ENCODE measurements around the gene CARMIL3. TPM values are rescaled to one million over a fixed set of nuclear protein-coding genes. Genes with fewer than 3 reads are reported as not detected.

CARMIL3 gene
- total RNA-seq, 1 donor from 2014 or later = 0.34 TPM

GRCh38 chr14:24078146-24078545, 26.3 kb downstream of the CARMIL3 start:
- Histone ChIP-seq H3K27me3 (ENCODE audit: insufficient read depth, low read length) (peaks cover 31% of the 10 kb centered on the region), H3K4me1 (ENCODE audit: insufficient read depth, low read length) (peaks cover 10% of the 10 kb centered on the region), H3K9me3 (ENCODE audit: insufficient read depth, low read depth, low read length) (no peaks in the 10 kb centered on the region), H3K79me2 (ENCODE audit: insufficient read depth, low read length) (no peaks in the 10 kb centered on the region), H3K4me3 (ENCODE audit: insufficient read depth, low read depth, low read length) (no peak overlapping the region), H3K4me2 (ENCODE audit: low read length) (no peak overlapping the region), H4K20me1 (ENCODE audit: insufficient read depth, low read length) (no peaks in the 10 kb centered on the region), H3K9ac (ENCODE audit: low read length) (no peak overlapping the region), H3K27ac (ENCODE audit: low read depth, low read length) (no peak overlapping the region), H2AFZ (ENCODE audit: low read depth, low read length) (no peak overlapping the region), H3K36me3 (ENCODE audit: insufficient read depth, low read length) (no peaks in the 10 kb centered on the region)
- TF ChIP-seq, protein P1, sequence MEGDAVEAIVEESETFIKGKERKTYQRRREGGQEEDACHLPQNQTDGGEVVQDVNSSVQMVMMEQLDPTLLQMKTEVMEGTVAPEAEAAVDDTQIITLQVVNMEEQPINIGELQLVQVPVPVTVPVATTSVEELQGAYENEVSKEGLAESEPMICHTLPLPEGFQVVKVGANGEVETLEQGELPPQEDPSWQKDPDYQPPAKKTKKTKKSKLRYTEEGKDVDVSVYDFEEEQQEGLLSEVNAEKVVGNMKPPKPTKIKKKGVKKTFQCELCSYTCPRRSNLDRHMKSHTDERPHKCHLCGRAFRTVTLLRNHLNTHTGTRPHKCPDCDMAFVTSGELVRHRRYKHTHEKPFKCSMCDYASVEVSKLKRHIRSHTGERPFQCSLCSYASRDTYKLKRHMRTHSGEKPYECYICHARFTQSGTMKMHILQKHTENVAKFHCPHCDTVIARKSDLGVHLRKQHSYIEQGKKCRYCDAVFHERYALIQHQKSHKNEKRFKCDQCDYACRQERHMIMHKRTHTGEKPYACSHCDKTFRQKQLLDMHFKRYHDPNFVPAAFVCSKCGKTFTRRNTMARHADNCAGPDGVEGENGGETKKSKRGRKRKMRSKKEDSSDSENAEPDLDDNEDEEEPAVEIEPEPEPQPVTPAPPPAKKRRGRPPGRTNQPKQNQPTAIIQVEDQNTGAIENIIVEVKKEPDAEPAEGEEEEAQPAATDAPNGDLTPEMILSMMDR (IDR thresholded peaks at IDR 0.05; ENCODE audit: insufficient read depth, low read depth, low read length) = no peak
- TF ChIP-seq EZH2 (IDR thresholded peaks at IDR 0.05; ENCODE audit: insufficient read depth, low read length) = no peak
- Mint-ChIP-seq H3K27me3 (ENCODE audit: low read depth, unreplicated experiment) (peaks cover 76% of the 10 kb centered on the region), H3K4me3 (ENCODE audit: unreplicated experiment) (no peak overlapping the region), H3K36me3 (ENCODE audit: low read depth, unreplicated experiment) (no peaks in the 10 kb centered on the region), H3K27ac (ENCODE audit: unreplicated experiment) (no peak overlapping the region), H3K9me3 (ENCODE audit: unreplicated experiment) (no peaks in the 10 kb centered on the region), H3K4me1 (ENCODE audit: low read depth, unreplicated experiment) (no peaks in the 10 kb centered on the region)
- DNase-seq (ENCODE audit: low read depth) (no peak), FAIRE-seq (no peak)

GRCh38 chr14:24079491-24080141, 27.8 kb downstream of the CARMIL3 start:
- Mint-ChIP-seq H3K36me3 (ENCODE audit: low read depth, unreplicated experiment) (no peaks in the 10 kb centered on the region), H3K4me3 (ENCODE audit: unreplicated experiment) (peak overlapping the region; percentile 65), H3K4me1 (ENCODE audit: low read depth, unreplicated experiment) (no peaks in the 10 kb centered on the region), H3K27ac (ENCODE audit: unreplicated experiment) (no peak overlapping the region), H3K9me3 (ENCODE audit: unreplicated experiment) (no peaks in the 10 kb centered on the region), H3K27me3 (ENCODE audit: low read depth, unreplicated experiment) (peaks cover 79% of the 10 kb centered on the region)
- Histone ChIP-seq H3K36me3 (ENCODE audit: insufficient read depth, low read length) (no peaks in the 10 kb centered on the region), H3K27ac (ENCODE audit: low read depth, low read length) (no peak overlapping the region), H3K4me2 (ENCODE audit: low read length) (no peak overlapping the region), H3K4me1 (ENCODE audit: insufficient read depth, low read length) (peaks cover 10% of the 10 kb centered on the region), H2AFZ (ENCODE audit: low read depth, low read length) (no peak overlapping the region), H3K4me3 (ENCODE audit: insufficient read depth, low read depth, low read length) (no peak overlapping the region), H3K9me3 (ENCODE audit: insufficient read depth, low read depth, low read length) (no peaks in the 10 kb centered on the region), H3K27me3 (ENCODE audit: insufficient read depth, low read length) (peaks cover 35% of the 10 kb centered on the region), H3K9ac (ENCODE audit: low read length) (no peak overlapping the region), H4K20me1 (ENCODE audit: insufficient read depth, low read length) (no peaks in the 10 kb centered on the region), H3K79me2 (ENCODE audit: insufficient read depth, low read length) (no peaks in the 10 kb centered on the region)
- no peak for DNase-seq (ENCODE audit: low read depth)
- TF ChIP-seq, protein P1 (IDR thresholded peaks at IDR 0.05; ENCODE audit: insufficient read depth, low read depth, low read length) = no peak
- TF ChIP-seq EZH2 (IDR thresholded peaks at IDR 0.05; ENCODE audit: insufficient read depth, low read length) = no peak
- FAIRE-seq = no peak

DNA sequence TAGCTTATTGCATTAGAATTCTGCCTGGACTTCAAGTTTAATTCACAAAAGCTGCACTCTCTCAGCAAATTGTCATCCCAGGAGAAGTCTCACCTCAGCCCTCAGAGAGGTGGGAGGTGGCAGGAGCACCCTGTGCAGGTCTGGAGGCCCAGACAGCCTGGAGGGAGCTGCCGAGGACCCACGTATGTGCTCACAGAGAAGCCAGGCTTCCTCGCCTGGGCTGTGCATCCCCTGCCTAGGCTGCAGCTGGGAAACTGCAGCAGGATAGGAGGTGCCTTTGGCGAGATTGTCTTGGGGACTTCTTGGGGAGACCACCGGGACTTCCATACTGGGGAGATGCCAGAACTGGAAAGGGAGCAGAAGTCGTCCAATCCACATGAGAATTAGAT, 28.3 kb downstream of the CARMIL3 start:
- Histone ChIP-seq H2AFZ (ENCODE audit: low read depth, low read length) (no peak overlapping the region), H3K9ac (ENCODE audit: low read length) (no peak overlapping the region), H3K4me2 (ENCODE audit: low read length) (no peak overlapping the region), H3K79me2 (ENCODE audit: insufficient read depth, low read length) (no peaks in the 10 kb centered on the region), H3K36me3 (ENCODE audit: insufficient read depth, low read length) (no peaks in the 10 kb centered on the region), H4K20me1 (ENCODE audit: insufficient read depth, low read length) (no peaks in the 10 kb centered on the region), H3K27me3 (ENCODE audit: insufficient read depth, low read length) (peaks cover 35% of the 10 kb centered on the region), H3K9me3 (ENCODE audit: insufficient read depth, low read depth, low read length) (no peaks in the 10 kb centered on the region), H3K27ac (ENCODE audit: low read depth, low read length) (no peak overlapping the region), H3K4me1 (ENCODE audit: insufficient read depth, low read length) (peaks cover 10% of the 10 kb centered on the region), H3K4me3 (ENCODE audit: insufficient read depth, low read depth, low read length) (no peak overlapping the region)
- Mint-ChIP-seq H3K4me3 (ENCODE audit: unreplicated experiment) (peak overlapping the region; percentile 65), H3K36me3 (ENCODE audit: low read depth, unreplicated experiment) (no peaks in the 10 kb centered on the region), H3K9me3 (ENCODE audit: unreplicated experiment) (no peaks in the 10 kb centered on the region), H3K4me1 (ENCODE audit: low read depth, unreplicated experiment) (no peaks in the 10 kb centered on the region), H3K27me3 (ENCODE audit: low read depth, unreplicated experiment) (peaks cover 79% of the 10 kb centered on the region), H3K27ac (ENCODE audit: unreplicated experiment) (no peak overlapping the region)
- FAIRE-seq (no peak), DNase-seq (ENCODE audit: low read depth) (no peak)
- TF ChIP-seq, protein P1 (IDR thresholded peaks at IDR 0.05; ENCODE audit: insufficient read depth, low read depth, low read length) = no peak
- no peak for TF ChIP-seq EZH2 (IDR thresholded peaks at IDR 0.05; ENCODE audit: insufficient read depth, low read length)

Measured in astrocyte (in vitro differentiated cells and primary cell).